IMR-90 (cell line): ENCODE data around the gene NRP1. TPM values are rescaled to one million over a fixed set of nuclear protein-coding genes. Genes with fewer than 3 reads are reported as not detected.

Experiments
- ATAC-seq: fragments of 200-7000 bp; cut with Tn5 transposase; 2 replicates; pipeline ENCODE4 v1.9.1; 2020; ENCODE audit warnings: low read depth, mild to moderate bottlenecking, moderate library complexity
- BruUV-seq: library from RNA; stranded (reverse); fragments of 400-500 nt; replicated peaks from 2 replicates; lab custom pipeline; 2021; lab: Mats Ljungman, UMichigan
- CTCF ChIA-PET: fragments of 300-600 bp; formaldehyde crosslinking; extraction: SDS; loops from one replicate; lab custom pipeline; 2021; ENCODE audit warnings: antibody characterized with exemption; lab: Yijun Ruan, JAX
- POLR2A ChIA-PET: fragments of 300-600 bp; sonication (Branson Sonifier 250); formaldehyde crosslinking; loops from one replicate; lab custom pipeline; 2022; ENCODE audit warnings: antibody characterized with exemption; ENCODE audit not compliant: unreplicated experiment; lab: Charles Lee
- DNase-seq: peaks from one replicate; pipeline ENCODE4 v3.0.0; 2013
- H2AFZ ChIP-seq: replicated peaks from 2 replicates; pipeline ENCODE3; 2013; ENCODE audit warnings: low read length, mild to moderate bottlenecking; ENCODE audit not compliant: poor library complexity
- H2AK5ac ChIP-seq: 2 replicates; pipeline ENCODE4 v1.6.1; 2013; ENCODE audit warnings: low read depth, low read length, inconsistent platforms
- H2AK9ac ChIP-seq: replicated peaks from 2 replicates; pipeline ENCODE3; 2013; ENCODE audit warnings: mild to moderate bottlenecking, low read depth, low read length, moderate library complexity; ENCODE audit not compliant: poor library complexity
- H2BK120ac ChIP-seq: 2 replicates; pipeline ENCODE4 v1.6.1; 2013; ENCODE audit warnings: low read depth, low read length, inconsistent platforms
- H2BK15ac ChIP-seq: 3 replicates; pipeline ENCODE4 v1.6.1; 2013; ENCODE audit warnings: low read depth, low read length, inconsistent platforms
- H2BK20ac ChIP-seq: 2 replicates; pipeline ENCODE4 v1.6.1; 2013; ENCODE audit warnings: low read depth, mild to moderate bottlenecking, inconsistent platforms, low read length, moderate library complexity
- H2BK5ac ChIP-seq: 2 replicates; pipeline ENCODE4 v1.6.1; 2013; ENCODE audit warnings: mild to moderate bottlenecking, low read depth, low read length, inconsistent platforms; ENCODE audit not compliant: poor library complexity, severe bottlenecking
- H3K14ac ChIP-seq: replicated peaks from 2 replicates; pipeline ENCODE4 v1.6.1; 2013; ENCODE audit warnings: low read depth, low read length, inconsistent platforms
- H3K18ac ChIP-seq: 2 replicates; pipeline ENCODE4 v1.6.1; 2013; ENCODE audit warnings: low read depth, low read length, control low read depth
- H3K23ac ChIP-seq: 2 replicates; pipeline ENCODE4 v1.6.1; 2013; ENCODE audit warnings: low read depth, low read length, inconsistent platforms
- H3K27ac ChIP-seq: 2 replicates; pipeline ENCODE4 v1.5.1; 2013; ENCODE audit warnings: mild to moderate bottlenecking, control low read depth, low read length; ENCODE audit not compliant: insufficient read depth
- H3K27me3 ChIP-seq: 2 replicates; pipeline ENCODE4 v1.6.1; 2013; ENCODE audit warnings: low read length; ENCODE audit not compliant: control insufficient read depth, insufficient read depth
- H3K36me3 ChIP-seq: 2 replicates; pipeline ENCODE4 v1.6.1; 2013; ENCODE audit warnings: low read length, mixed read lengths; ENCODE audit not compliant: control insufficient read depth, insufficient read depth
- H3K4ac ChIP-seq: 2 replicates; pipeline ENCODE4 v1.6.1; 2013; ENCODE audit warnings: low read depth, low read length, inconsistent platforms
- H3K4me1 ChIP-seq: 2 replicates; pipeline ENCODE4 v1.6.1; 2013; ENCODE audit warnings: low read length, mixed read lengths; ENCODE audit not compliant: control insufficient read depth, insufficient read depth
- H3K4me2 ChIP-seq: 2 replicates; pipeline ENCODE4 v1.6.1; 2013; ENCODE audit warnings: low read depth, mild to moderate bottlenecking, control low read depth, low read length, moderate library complexity
- H3K4me3 ChIP-seq: 2 replicates; pipeline ENCODE4 v1.5.1; 2013; ENCODE audit warnings: low read depth, mild to moderate bottlenecking, control low read depth, low read length, moderate library complexity; ENCODE audit not compliant: insufficient read depth
- H3K56ac ChIP-seq: 2 replicates; pipeline ENCODE4 v1.6.1; 2013; ENCODE audit warnings: low read length, inconsistent platforms; ENCODE audit not compliant: insufficient read depth; ENCODE audit errors: extremely low read depth
- H3K79me1 ChIP-seq, 2 experiments: 2 replicates each; pipeline ENCODE4 v1.6.1; 2013; ENCODE audit warnings: low read length in 2 of 2, inconsistent platforms in 1 of 2, low read depth in 1 of 2
- H3K9ac ChIP-seq: 2 replicates; pipeline ENCODE4 v1.6.1; 2013; ENCODE audit warnings: low read depth, low read length, control low read depth
- H3K9me1 ChIP-seq: 2 replicates; pipeline ENCODE4 v1.6.1; 2013; ENCODE audit warnings: low read length, inconsistent platforms; ENCODE audit not compliant: insufficient read depth
- H3K9me3 ChIP-seq: 2 replicates; pipeline ENCODE4 v1.6.1; 2013; ENCODE audit warnings: low read length; ENCODE audit not compliant: control insufficient read depth, insufficient read depth
- H4K20me1 ChIP-seq: 2 replicates; pipeline ENCODE4 v1.6.1; 2013; ENCODE audit warnings: low read length, inconsistent platforms; ENCODE audit not compliant: insufficient read depth
- H4K5ac ChIP-seq: 2 replicates; pipeline ENCODE4 v1.6.1; 2013; ENCODE audit warnings: mild to moderate bottlenecking, low read depth, low read length, control low read depth
- H4K8ac ChIP-seq, 2 experiments: 2 replicates each; pipeline ENCODE4 v1.6.1; 2013; ENCODE audit warnings: low read depth in 2 of 2, low read length in 2 of 2, control low read depth in 1 of 2, inconsistent platforms in 1 of 2
- H4K91ac ChIP-seq: 2 replicates; pipeline ENCODE4 v1.6.1; 2013; ENCODE audit warnings: low read depth, low read length, inconsistent platforms; ENCODE audit not compliant: insufficient read depth
- BHLHE40 ChIP-seq: fragments of 150-350 bp; IDR thresholded peaks from 2 replicates; pipeline ENCODE4 v1.6.1; 2016; ENCODE audit warnings: mild to moderate bottlenecking, low read depth, low read length
- CEBPB ChIP-seq: IDR thresholded peaks from 2 replicates; pipeline ENCODE4 v1.6.1; 2012; ENCODE audit warnings: low read depth, low read length, improper control_type of control experiment
- CHD1 ChIP-seq: IDR thresholded peaks from 2 replicates; pipeline ENCODE4 v1.6.1; 2012; ENCODE audit warnings: low read depth, low read length, improper control_type of control experiment
- CTCF ChIP-seq: conservative IDR thresholded peaks from 2 replicates; pipeline ENCODE4 v1.5.1; 2012; ENCODE audit warnings: mild to moderate bottlenecking, low read depth, low read length, improper control_type of control experiment
- ELK1 ChIP-seq: fragments of 150-350 bp; IDR thresholded peaks from 2 replicates; pipeline ENCODE4 v1.6.1; 2016; ENCODE audit warnings: low read depth, mild to moderate bottlenecking, low read length, moderate library complexity, borderline replicate concordance
- FOS ChIP-seq: fragments of 150-350 bp; IDR thresholded peaks from 2 replicates; pipeline ENCODE4 v1.6.1; 2016; ENCODE audit warnings: low read depth, low read length
- MAFK ChIP-seq: IDR thresholded peaks from 2 replicates; pipeline ENCODE4 v1.6.1; 2012; ENCODE audit warnings: low read depth, low read length, improper control_type of control experiment
- MAZ ChIP-seq: IDR thresholded peaks from 2 replicates; pipeline ENCODE4 v1.6.1; 2012; ENCODE audit warnings: low read depth, mild to moderate bottlenecking, low read length, improper control_type of control experiment, moderate library complexity, borderline replicate concordance
- MXI1 ChIP-seq: IDR thresholded peaks from 2 replicates; pipeline ENCODE4 v1.6.1; 2012; ENCODE audit warnings: low read depth, mild to moderate bottlenecking, low read length, moderate library complexity, borderline replicate concordance
- NFE2L2 ChIP-seq: fragments of 150-350 bp; IDR thresholded peaks from 2 replicates; pipeline ENCODE4 v1.6.1; 2016; ENCODE audit warnings: low read depth, mild to moderate bottlenecking, low read length
- POLR2A ChIP-seq: IDR thresholded peaks from 2 replicates; pipeline ENCODE4 v1.6.1; 2012; ENCODE audit warnings: mild to moderate bottlenecking, low read depth, low read length
- RAD21 ChIP-seq: IDR thresholded peaks from 2 replicates; pipeline ENCODE4 v1.6.1; 2012; ENCODE audit warnings: low read length, improper control_type of control experiment
- RCOR1 ChIP-seq: IDR thresholded peaks from 2 replicates; pipeline ENCODE4 v1.6.1; 2012; ENCODE audit warnings: mild to moderate bottlenecking, low read length, improper control_type of control experiment; ENCODE audit not compliant: insufficient replicate concordance
- RFX5 ChIP-seq: IDR thresholded peaks from 2 replicates; pipeline ENCODE4 v1.8.0; 2012; ENCODE audit warnings: low read depth, mild to moderate bottlenecking, low read length, moderate library complexity
- SMC3 ChIP-seq: fragments of 150-350 bp; IDR thresholded peaks from 2 replicates; pipeline ENCODE4 v1.6.1; 2016; ENCODE audit warnings: low read depth, mild to moderate bottlenecking, antibody characterized with exemption, low read length, moderate library complexity
- USF2 ChIP-seq: fragments of 150-350 bp; IDR thresholded peaks from 2 replicates; pipeline ENCODE4 v1.6.1; 2017; ENCODE audit warnings: mild to moderate bottlenecking, antibody characterized with exemption, low read length, low read depth
- WGBS, 2 experiments: methylation state at CpG; one replicate each; pipeline versions ENCODE4 v1.1.5 to v1.1.7; 2013; ENCODE audit warnings: missing lambda C conversion rate in 2 of 2; ENCODE audit not compliant: insufficient read length in 1 of 2; ENCODE audit errors: extremely low coverage in 2 of 2; 5-methylcytosine and 5-hydroxymethylcytosine counted together
- dilution Hi-C: fragments of 300-500 bp; cut with HindIII; formaldehyde crosslinking; loops from one replicate; pipeline ENCODE4 v1.14.3; 2018; ENCODE audit warnings: low sequenced_read_pairs; ENCODE audit not compliant: unreplicated experiment
- in situ Hi-C: fragments of 300-500 bp; cut with MboI; formaldehyde crosslinking; loops from 3 replicates; pipeline ENCODE4 v1.14.3; 2019; ENCODE audit warnings: low sequenced_read_pairs, inconsistent platforms, mixed read lengths
- intact Hi-C: fragments of 100-400 bp; cut with micrococcal nuclease; formaldehyde crosslinking; loops from 2 replicates; pipeline ENCODE4 v1.10.0; 2022
- polyA plus RNA-seq, 3 experiments: library from polyadenylated mRNA; depleted of rRNA; stranded (reverse); fragments of >200 nt; gene quantifications; 2 replicates each; pipeline ENCODE4 v1.2.3, GENCODE V29; 2012; ENCODE audit warnings: low replicate concordance in 1 of 3
- total RNA-seq: library from RNA; depleted of rRNA; stranded (reverse); fragments of >200 nt; gene quantifications from 2 replicates; pipeline ENCODE4 v1.2.3, GENCODE V29; 2012

Gene NRP1
- total and polyA plus RNA-seq, 2 of the 4 experiments (the other 2 are of a cell fraction) = 108 to 227 TPM

GRCh38 chr10:33262871-33263270 is 71.6 kb downstream of the NRP1 start:
- no peaks in the 10 kb centered on the region for H3K27me3 ChIP-seq
- H3K4ac ChIP-seq = peak overlapping the region; percentile 55; the same call in 1 of the 2 replicates
- intact Hi-C loops = no loop called here
- BruUV-seq = no TSS peak
- no CpG with 5 or more reads among the region's 3 CpGs for WGBS, 2 experiments
- 0 out of 2 replicates have a peak overlapping the region, but pooled peaks have one; percentile 35 for H2AK5ac ChIP-seq
- no peak overlapping the region; the same call in 1 of the 2 replicates for H3K4me2 ChIP-seq
- CTCF ChIA-PET = no interaction called here
- H3K9me1 ChIP-seq = peaks cover 5% of the 10 kb centered on the region
- H2AK9ac ChIP-seq = no peak overlapping the region
- dilution Hi-C loops = no loop called here
- peak overlapping the region; percentile 66 for H2BK120ac ChIP-seq
- POLR2A ChIA-PET = no interaction called here
- H4K20me1 ChIP-seq = no peaks in the 10 kb centered on the region
- TF ChIP-seq NFE2L2 (no peak), ELK1 (no peak), MAZ (no peak), MXI1 (no peak), POLR2A (no peak), FOS (no peak), RFX5 (no peak), CHD1 (no peak), BHLHE40 (no peak), MAFK (no peak), CTCF (no peak), SMC3 (no peak), RCOR1 (no peak), CEBPB (no peak), RAD21 (no peak), USF2 (no peak)
- no peak overlapping the region for H3K27ac ChIP-seq
- no peaks in the 10 kb centered on the region for H3K9me3 ChIP-seq
- peak overlapping the region; percentile 73; the same call in 1 of the 2 replicates for H4K5ac ChIP-seq
- no peak overlapping the region for H3K23ac ChIP-seq
- no peak overlapping the region for H3K4me3 ChIP-seq
- peaks cover 13% of the 10 kb centered on the region for H3K4me1 ChIP-seq
- DNase-seq = no peak
- H4K8ac ChIP-seq = peak overlapping the region in 1 of 2 experiments; percentile 25; a peak in 2 of 4 replicates
- no peak overlapping the region for H2AFZ ChIP-seq
- no peak overlapping the region; the same call in 1 of the 2 replicates for H3K18ac ChIP-seq
- H3K79me1 ChIP-seq = peaks cover 2 to 54% of the 10 kb centered on the region in 2 experiments; a peak in 3 of 4 replicates
- H3K14ac ChIP-seq = peak overlapping the region; percentile 50; the same call in 1 of the 2 replicates
- H4K91ac ChIP-seq = no peak overlapping the region
- H3K56ac ChIP-seq = no peak overlapping the region
- no peak overlapping the region for H3K9ac ChIP-seq
- in situ Hi-C loops = no loop called here
- ATAC-seq = no peak
- peak overlapping the region; percentile 80; the same call in 1 of the 3 replicates for H2BK15ac ChIP-seq
- peak overlapping the region; percentile 84 for H2BK5ac ChIP-seq
- peaks cover 13% of the 10 kb centered on the region for H3K36me3 ChIP-seq
- H2BK20ac ChIP-seq = peak overlapping the region; percentile 71; the same call in 1 of the 2 replicates
